NCI-H1105 treated with DMSO at 0.1 percent for 48 hours (cell line): ENCODE data around the gene CFAP410.
"Not testable (repeated sequence)": the region's sequence is repeated elsewhere in the genome, so short reads cannot be mapped to it uniquely, and the experiment has no call there.

Experiments used
- DNase-seq: peaks from one replicate; lab custom pipeline; 2025; lab: John Stamatoyannopoulos, UW

The CFAP410 gene

DNA sequence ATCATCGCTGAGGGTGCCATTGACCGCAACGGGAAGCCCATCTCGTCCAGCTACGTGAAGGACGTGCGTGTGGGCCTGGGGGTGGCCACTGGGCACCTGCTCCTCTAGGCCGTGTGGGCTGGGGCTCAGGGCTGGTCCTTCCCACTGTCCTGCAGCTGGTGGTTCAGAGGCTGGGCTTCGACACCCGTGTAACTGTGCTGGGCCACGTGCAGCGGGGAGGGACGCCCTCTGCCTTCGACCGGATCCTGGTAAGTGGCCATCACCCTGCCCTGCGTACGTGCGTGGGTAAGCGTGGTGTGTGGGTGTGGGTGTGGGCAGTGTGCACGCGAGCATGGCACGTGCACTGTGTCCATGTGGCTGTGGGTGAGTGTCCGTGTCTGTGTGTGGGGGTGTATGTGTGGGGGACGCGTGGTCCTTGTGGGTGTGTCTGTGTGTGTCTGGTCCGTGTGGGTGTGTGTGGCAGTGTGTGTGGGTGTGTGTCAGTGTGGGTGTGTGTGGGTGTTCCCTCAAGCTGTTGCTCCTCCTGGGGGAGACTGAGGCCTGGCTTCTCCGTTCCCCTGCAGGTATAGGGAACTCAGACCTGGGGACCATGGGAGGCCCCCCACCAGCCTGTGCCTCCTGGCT is 22.8 kb downstream of the CFAP410 start:
- no peak for DNase-seq

DNA sequence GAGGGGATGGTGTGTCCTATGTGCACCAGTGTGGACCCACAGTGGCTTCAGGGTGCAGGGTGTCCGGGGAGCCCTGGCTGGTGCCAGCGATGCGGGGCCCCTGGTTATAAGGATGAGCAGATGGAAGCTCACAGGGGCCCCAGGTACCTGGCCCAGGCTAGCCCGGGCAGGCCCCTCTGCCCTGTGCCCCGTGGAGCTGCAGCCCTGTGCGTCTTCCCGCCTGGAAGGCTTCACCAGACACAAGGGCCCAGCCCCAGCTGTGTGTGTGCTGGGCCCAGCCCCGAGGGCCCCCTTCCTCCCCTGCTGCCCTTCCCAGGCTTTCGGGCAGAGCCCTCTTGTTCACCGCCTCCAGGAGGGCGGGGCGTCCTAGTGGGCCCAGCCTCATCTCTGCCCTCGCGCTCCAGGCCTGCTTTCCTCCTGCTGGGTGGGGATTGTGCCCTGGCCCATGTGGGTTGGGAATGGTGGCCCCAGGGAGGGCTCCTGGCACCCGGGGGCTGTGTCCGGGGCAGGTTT is 23.4 kb downstream of the CFAP410 start:
- no peak for DNase-seq

DNA sequence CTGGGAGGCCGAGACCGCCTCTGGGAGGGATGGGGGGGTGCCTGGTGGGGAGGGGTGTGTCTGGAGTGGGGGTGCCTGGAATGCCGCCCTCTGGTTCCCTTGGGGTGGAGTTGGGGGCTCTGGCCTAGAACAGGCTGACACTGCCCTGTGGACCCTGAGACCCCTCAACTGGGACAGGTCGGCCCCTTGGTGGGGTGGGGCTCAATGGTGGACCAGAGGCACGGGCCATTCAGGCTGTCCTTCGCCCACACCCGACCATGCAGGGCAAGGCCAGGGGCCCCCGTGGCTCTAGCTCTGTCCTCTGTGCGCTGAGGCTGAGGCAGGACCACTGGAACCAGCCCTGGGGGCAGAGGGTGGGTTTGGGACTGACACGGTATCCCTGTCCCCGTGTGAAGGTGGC is 24.6 kb downstream of the CFAP410 start:
- DNase-seq, result no peak

DNA sequence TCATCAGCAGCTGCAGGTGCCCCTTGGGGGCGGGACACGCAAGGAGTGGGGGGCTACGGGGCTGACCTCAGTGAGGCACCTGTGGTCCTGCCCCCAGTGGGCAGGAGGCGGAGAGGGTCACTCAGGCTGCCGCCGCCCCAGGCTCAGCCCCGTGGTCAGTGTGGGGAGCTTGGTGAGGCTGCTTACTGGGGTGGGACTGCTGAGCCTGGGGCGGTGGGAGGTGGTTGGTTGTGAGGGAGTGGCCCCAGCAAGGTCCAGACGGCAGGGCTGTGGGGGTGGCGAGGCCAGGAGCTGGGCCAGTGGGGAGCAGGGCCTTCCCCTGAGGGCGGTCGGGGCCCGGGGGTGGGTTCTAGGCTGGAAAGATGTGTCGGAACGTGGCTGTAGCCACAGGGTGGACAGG is 25.1 kb downstream of the CFAP410 start:
- no peak for DNase-seq

DNA sequence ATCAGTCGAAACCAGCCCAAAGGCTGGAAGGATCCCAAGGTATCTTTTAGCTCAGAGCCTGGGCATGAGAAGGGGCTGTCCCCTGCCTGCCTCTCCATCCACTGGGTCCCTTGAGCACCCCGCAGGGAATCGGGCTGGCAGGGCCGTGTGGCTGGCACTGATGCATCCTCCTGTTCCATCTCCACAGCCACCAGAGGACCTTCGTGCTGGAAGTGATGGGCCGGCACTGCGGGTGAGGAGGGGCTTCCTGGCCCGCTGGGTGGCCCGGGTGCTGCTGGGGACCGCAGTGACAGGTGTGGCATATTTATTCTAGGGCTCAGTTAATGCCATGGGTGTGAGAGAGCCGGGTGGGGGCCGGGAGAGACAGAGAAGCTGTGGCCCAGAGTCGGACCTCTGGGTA is 25.7 kb downstream of the CFAP410 start:
- no peak for DNase-seq

DNA sequence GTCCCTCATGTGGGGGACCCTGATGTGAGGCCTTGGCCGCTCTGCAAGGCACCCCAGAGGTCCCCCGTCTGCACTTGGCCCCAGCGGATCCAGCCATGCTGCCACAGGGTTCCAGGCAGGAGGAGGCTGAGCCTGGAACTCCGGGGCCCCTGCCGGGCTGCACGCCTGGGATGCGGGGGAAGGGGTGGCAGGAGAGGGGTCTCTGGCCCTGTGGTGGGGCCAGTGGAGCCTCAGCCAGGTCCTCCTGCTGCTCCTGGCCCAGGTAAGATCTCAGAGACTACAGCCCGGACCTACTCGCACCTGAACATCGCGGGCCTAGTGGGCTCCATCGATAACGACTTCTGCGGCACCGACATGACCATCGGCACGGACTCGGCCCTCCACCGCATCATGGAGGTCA is 26.5 kb downstream of the CFAP410 start:
- DNase-seq, result no peak

DNA sequence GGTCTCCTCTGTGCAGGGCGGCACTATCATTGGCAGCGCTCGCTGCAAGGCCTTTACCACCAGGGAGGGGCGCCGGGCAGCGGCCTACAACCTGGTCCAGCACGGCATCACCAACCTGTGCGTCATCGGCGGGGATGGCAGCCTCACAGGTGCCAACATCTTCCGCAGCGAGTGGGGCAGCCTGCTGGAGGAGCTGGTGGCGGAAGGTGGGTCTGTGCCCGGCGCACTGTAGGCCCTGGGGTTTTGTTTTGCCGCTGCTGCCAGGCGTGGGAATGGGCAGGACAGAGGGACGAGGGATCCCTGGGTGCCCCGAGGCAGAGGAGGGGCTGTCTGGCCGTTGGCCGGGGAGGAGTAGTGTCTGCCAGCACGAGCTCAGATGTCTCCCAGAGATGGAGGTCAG is 27.1 kb downstream of the CFAP410 start:
- no peak for DNase-seq

DNA sequence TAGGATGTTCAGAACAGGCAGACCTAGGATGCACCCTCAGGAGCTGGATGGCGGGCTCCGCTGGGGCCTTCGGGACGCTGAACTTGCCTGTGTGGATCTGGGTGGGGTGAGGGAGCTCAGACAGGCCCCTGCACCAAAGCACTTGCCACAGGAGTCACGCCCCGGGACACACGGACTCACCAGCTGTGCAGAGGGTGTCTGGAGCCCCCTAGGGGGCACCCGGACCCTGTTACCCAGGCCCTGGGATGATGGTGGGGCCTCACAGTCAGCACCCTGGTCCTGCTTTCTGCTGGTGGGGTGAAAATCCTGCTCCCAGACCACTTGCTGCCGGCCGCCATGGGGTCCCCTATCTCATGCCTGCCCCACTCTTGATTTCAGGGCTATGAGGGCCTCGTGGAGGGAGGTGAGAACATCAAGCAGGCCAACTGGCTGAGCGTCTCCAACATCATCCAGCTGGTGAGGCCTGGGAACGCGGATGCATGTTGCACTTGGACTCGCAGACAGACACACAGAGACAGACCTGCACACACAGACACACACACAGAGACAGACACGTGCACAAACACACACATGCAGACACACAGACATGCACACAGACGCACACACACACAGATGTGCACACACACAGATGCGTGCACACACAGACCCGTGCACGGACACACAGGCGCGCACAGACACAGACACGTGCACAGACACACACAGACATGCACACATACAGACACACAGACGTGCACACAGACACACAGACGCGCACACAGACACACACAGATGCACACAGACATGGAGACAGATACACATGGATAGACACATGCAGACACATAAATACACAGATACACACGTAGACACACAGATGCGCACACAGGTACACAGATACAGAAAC is 28.3 kb downstream of the CFAP410 start:
- no peak for DNase-seq

DNA sequence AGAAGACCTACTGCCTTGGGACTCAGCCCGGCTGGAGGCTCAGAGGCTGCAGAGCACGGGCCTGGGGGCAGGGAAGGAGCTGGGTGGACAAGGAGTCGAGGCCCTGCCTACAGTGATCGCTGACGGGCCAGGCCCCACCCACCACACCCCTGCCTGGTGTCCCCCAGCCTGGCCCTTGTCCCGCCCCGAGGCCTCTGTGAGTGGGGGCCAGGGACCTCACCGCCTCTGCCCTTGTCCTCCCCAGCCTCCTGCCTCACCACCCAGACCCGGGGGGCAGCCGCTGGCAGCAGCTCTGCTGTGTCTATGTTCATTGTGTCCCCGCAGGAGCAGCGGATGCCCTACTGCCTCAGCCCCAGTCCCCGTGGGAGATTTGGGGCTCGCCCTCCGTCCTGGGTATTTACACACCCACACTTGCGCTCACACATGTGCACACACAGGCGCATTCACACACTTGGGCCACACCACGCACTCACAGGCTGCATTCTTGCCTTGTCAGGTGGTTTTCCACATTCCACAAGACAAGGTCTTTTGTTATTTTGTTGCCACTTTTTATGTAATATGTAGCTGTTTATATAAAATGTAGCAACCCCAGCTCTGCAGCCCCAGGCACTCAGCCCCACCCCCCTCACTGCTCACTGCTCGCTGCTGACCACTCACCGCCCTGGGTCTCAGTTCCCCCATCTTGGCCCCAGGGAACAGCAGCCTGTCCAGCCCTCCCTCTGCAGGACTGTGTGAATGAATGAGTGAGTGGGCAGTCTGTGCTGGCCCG is 32.1 kb downstream of the CFAP410 start:
- DNase-seq, result no peak

DNA sequence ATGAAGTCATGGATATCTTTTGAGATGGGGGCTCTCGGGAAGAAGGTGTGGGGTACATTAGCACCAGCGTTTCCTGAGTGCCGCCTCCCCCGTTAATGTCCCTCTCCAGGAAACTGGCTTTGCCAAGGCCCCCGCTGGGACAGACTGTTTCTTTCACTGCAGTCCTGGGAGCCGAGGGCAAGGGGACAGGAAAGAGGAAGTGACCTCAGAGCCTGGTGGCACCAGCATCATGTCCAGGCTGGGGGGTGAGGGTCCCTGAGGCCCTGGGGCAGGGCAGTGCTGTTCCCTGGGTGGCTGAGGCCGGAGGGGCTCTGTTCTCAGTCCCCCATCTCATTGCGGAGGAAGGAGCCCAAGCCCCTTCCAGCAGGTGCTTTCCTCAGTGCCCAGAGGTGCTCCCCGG is 33.5 kb downstream of the CFAP410 start:
- DNase-seq, result no peak

DNA sequence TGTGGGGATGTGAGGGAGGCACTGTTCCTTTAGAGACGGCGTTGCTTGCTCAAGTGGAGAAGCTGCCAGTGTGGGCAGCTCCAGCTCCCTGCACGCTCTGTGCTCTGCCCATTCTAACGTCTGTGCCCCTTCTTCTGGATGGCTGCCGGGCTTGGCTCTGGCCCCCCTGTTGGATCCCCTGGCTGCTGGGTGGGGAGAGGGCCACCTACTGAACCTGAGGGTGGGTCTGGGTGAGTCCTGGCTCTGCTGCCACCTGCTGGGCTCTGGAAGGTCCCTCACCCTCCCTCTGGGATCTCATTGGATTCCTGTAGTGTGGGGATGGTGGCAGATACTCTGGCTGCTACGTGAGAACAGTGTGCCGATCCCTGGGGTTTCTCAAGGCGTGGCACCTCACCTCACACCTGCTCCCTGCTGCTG is 34.3 kb downstream of the CFAP410 start:
- peak; percentile 19 for DNase-seq

DNA sequence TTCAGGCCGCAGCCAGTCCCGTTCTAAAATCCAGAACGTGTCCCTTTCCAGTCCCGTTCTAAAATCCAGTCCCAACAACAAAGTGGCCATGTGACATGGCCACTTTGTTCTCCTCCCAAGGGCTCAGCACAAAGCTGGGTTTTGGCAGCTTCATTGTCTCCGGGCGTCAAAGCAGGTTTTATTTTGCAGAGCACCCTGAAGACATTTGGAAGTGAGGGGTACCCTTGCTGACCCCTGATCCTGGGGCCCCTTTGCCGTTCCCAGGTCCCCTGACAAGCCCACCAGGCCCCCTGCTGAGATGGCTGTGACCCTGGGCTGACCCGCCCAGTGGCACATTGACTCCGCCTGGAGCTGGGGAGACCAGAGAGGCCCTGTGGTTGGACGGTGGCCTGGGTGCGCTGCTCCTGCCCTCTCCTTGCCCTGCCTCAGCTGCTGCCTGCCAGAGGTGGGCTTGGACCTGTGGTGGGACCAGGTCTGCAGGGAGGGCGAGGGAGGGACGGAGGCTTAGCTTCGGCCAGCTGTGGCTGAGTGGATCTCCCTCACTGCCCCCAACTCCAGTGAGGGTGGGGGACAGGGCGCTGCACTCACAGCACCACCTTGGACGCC is 35.1 kb downstream of the CFAP410 start:
- no peak for DNase-seq

DNA sequence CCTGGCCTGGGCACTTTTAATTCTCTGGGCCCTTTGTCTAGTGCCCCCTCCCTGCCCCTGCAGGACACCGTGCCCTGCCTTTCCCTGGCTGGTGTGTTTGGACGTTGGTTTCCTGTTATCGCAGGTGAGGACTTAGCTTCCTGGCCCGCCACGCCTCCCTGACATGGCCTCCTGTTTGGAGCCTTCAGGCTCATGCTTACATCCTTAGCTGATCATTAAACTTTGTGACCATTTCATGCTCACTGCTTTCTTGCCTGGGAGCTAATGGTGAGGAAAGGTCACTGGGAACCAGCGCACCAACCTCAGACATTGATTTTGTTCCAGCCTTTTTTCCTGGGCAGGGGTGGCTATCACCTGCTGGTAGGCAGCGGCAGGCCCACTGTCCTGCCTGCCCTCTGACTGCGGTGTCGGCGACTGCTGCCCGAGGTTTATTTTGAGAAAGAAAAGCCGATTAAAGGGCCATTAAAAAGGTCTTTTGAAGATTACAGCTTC is 35.7 kb downstream of the CFAP410 start:
- DNase-seq, result no peak

DNA sequence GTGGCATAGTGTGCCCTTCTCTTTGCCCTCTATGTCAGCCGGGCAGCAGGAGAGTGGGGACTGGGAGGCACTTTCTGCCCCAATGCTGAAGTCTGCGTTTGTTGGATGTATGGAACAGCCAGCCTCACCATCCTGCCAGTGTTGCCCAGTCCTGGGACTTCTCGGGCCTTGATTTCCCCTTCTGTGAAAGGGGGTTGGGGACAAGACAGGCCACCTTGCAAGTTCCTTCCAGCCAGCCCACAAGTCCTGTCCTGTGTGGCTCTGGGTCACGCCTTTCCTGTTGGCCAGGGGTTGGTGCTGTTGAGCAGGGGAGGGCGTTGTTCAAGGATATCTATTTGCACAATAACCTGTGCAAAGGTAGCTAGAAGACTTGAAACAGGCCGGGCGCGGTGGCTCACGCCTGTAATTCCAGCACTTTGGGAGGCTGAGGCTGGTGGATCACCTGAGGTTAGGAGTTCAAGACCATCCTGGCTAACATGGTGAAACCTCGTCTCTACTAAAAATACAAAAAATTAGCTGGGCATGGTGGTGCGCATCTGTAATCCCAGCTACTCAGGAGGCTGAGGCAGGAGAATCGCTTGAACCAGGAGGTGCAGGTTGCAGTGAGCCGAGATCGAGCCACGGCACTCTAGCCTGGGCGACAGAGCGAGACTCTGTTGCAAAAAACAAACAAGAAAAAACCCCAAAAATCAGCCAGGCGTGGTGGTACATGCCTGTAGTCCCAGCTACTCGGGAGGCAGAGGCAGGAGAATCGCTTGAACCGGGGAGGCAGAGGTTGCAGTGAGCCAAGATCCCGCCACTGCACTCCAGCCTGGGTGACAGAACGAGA is 36.4 kb downstream of the CFAP410 start:
- DNase-seq, result not testable (repeated sequence)

DNA sequence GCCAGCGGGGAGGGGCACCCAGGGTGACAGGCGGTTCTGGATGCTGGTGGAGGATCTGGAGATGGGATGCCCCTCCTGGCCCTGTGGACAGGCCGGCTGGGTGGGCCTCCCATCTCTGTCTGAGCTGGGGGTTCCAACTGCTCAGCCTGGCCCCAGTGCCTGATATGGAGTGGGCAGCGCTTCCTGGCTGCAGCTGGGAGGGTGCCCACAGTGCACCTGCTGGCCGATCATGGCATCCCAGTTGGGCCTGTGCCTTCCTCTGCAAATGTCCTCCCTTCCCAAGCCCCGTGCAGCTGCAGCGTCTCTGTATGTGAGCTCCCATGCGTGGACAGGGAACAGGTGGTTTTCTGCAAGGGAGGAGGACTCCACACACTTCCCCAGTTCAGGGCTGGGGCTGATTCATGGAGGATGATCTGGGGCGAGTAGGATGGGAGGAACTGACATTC is 37.2 kb downstream of the CFAP410 start:
- DNase-seq, result no peak

DNA sequence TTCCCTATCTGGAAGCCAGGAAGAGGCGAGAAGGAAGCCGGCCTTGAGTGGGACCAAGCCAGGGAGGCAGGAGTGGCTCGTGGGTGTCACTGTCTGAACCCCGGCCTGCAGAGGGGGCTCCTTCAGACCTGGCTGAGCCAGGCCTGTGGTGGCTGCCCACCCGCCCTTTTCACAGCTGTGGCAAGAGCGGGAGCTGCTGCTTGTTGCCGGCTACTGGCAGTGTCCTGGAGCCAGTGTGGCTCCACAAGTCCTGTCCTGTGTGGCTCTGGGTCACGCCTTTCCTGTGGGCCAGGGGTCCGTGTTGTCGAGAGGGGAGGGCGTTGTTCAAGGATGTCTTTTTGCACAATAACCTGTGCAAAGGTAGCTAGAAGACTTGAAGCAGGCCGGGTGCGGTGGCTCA is 38.0 kb downstream of the CFAP410 start:
- no peak for DNase-seq

DNA sequence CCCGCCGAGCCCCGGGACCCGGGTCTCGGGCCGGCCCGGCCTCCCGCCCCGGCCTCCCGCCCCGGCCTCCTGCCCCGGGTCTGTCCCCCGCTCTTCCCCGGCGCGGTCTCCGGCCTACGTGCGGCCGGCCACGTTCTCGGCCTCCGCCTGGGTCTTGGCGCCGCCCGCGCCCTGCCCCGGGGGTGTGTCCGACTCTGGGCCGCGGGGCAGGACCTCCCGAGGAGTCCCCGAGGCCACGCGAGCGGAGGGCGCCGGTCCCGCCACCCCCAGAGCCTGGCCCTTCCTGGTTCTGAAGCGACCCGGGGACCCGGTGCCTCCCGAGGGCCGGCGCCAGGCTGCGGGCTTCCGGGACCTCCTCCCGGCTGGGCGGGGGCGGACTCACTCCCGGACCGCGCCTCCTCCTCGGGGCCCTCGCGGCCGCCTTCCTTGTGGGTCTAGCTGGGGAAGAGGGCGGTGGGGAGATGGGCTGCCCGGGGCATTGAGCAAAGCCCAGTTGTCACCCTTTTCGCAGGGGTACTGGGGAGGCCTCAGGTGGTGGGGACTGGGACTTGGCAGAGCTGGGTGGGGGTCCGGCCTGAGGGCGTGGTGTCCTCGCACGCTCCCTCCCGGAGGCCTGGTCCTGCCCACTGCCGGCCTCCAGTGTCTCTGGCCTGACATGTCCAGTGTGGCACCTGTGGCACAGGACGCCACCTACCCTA is 38.8 kb downstream of the CFAP410 start:
- DNase-seq, result no peak

DNA sequence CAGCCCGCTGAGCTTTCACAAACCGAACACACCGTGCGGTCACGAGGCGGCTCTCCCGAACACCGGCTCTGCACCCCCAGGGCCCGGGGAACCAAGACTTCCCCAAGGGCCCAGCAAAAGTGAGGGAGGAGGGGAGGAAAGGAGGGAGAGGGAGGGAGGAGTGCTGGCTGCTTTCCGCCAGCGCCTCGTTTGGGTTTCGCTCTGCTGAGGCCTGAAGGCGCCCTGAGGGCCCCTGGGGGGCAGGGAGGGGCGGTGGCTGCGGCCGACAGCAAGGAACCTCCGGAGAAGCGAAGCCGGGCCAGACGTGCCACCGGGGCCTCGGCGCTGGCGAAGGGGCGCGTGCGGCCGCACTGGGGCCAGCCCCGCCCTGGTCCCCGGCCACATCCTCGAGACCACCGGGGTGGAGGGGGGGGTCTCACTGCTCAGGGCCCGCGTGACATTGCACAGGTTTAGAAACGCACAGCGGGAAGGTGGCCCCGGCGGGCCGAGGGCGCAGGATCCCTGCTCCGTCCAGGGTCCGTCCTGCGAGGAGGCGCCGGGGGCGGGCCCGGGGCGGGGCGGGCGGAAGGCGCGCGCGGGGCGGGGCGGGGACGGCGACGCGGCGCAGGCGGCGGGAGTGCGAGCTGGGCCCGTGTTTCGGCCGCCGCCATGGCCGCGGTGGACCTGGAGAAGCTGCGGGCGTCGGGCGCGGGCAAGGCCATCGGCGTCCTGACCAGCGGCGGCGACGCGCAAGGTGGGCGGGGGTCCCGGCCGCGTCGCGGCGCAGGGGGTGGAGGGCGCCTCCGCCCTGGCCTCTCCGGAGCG is 39.5 kb downstream of the CFAP410 start, which contains the start of gene PFKL:
PFKL (plus strand) TSS at position 596 of the 804 bp plus-strand sequence; CDS start at position 649, 53 bp downstream.
- peak; percentile 28 for DNase-seq

DNA sequence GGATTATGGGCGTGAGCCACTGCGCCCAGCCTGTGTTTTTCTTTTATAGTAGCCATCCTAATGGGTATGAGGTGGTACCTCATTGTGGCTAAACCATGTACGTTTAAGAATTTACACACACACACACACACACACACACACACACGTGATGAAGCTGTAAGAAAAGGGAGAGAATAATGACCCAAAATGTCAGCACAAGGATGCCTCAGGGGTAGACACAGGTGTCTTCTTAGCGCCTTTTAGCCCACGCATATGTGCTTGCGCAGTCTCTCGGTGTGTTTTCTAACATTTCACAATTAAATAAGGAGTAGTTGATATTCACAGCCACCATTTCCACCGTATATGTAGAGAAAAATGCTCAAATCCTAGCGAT is 40.1 kb downstream of the CFAP410 start:
- DNase-seq, result no peak
